IMR-90 (cell line): ENCODE measurements around the gene NSL1. TPM values are rescaled to one million over a fixed set of nuclear protein-coding genes. Genes with fewer than 3 reads are reported as not detected.

ENCODE experiments used
- ATAC-seq: fragments of 200-7000 bp; cut with Tn5 transposase; 2 replicates; pipeline ENCODE4 v1.9.1; 2020; ENCODE audit warnings: low read depth, mild to moderate bottlenecking, moderate library complexity
- BruUV-seq: library from RNA; stranded (reverse); fragments of 400-500 nt; replicated peaks from 2 replicates; lab custom pipeline; 2021; lab: Mats Ljungman, UMichigan
- CTCF ChIA-PET: fragments of 300-600 bp; formaldehyde crosslinking; extraction: SDS; loops from one replicate; lab custom pipeline; 2021; ENCODE audit warnings: antibody characterized with exemption; lab: Yijun Ruan, JAX
- POLR2A ChIA-PET: fragments of 300-600 bp; sonication (Branson Sonifier 250); formaldehyde crosslinking; loops from one replicate; lab custom pipeline; 2022; ENCODE audit warnings: antibody characterized with exemption; ENCODE audit not compliant: unreplicated experiment; lab: Charles Lee
- DNase-seq: peaks from one replicate; pipeline ENCODE4 v3.0.0; 2013
- H2AFZ ChIP-seq: replicated peaks from 2 replicates; pipeline ENCODE3; 2013; ENCODE audit warnings: low read length, mild to moderate bottlenecking; ENCODE audit not compliant: poor library complexity
- H2AK5ac ChIP-seq: 2 replicates; pipeline ENCODE4 v1.6.1; 2013; ENCODE audit warnings: low read depth, low read length, inconsistent platforms
- H2AK9ac ChIP-seq: replicated peaks from 2 replicates; pipeline ENCODE3; 2013; ENCODE audit warnings: mild to moderate bottlenecking, low read depth, low read length, moderate library complexity; ENCODE audit not compliant: poor library complexity
- H2BK120ac ChIP-seq: 2 replicates; pipeline ENCODE4 v1.6.1; 2013; ENCODE audit warnings: low read depth, low read length, inconsistent platforms
- H2BK15ac ChIP-seq: 3 replicates; pipeline ENCODE4 v1.6.1; 2013; ENCODE audit warnings: low read depth, low read length, inconsistent platforms
- H2BK20ac ChIP-seq: 2 replicates; pipeline ENCODE4 v1.6.1; 2013; ENCODE audit warnings: low read depth, mild to moderate bottlenecking, inconsistent platforms, low read length, moderate library complexity
- H2BK5ac ChIP-seq: 2 replicates; pipeline ENCODE4 v1.6.1; 2013; ENCODE audit warnings: mild to moderate bottlenecking, low read depth, low read length, inconsistent platforms; ENCODE audit not compliant: poor library complexity, severe bottlenecking
- H3K14ac ChIP-seq: replicated peaks from 2 replicates; pipeline ENCODE4 v1.6.1; 2013; ENCODE audit warnings: low read depth, low read length, inconsistent platforms
- H3K18ac ChIP-seq: 2 replicates; pipeline ENCODE4 v1.6.1; 2013; ENCODE audit warnings: low read depth, low read length, control low read depth
- H3K23ac ChIP-seq: 2 replicates; pipeline ENCODE4 v1.6.1; 2013; ENCODE audit warnings: low read depth, low read length, inconsistent platforms
- H3K27ac ChIP-seq: 2 replicates; pipeline ENCODE4 v1.5.1; 2013; ENCODE audit warnings: mild to moderate bottlenecking, control low read depth, low read length; ENCODE audit not compliant: insufficient read depth
- H3K27me3 ChIP-seq: 2 replicates; pipeline ENCODE4 v1.6.1; 2013; ENCODE audit warnings: low read length; ENCODE audit not compliant: control insufficient read depth, insufficient read depth
- H3K36me3 ChIP-seq: 2 replicates; pipeline ENCODE4 v1.6.1; 2013; ENCODE audit warnings: low read length, mixed read lengths; ENCODE audit not compliant: control insufficient read depth, insufficient read depth
- H3K4ac ChIP-seq: 2 replicates; pipeline ENCODE4 v1.6.1; 2013; ENCODE audit warnings: low read depth, low read length, inconsistent platforms
- H3K4me1 ChIP-seq: 2 replicates; pipeline ENCODE4 v1.6.1; 2013; ENCODE audit warnings: low read length, mixed read lengths; ENCODE audit not compliant: control insufficient read depth, insufficient read depth
- H3K4me2 ChIP-seq: 2 replicates; pipeline ENCODE4 v1.6.1; 2013; ENCODE audit warnings: low read depth, mild to moderate bottlenecking, control low read depth, low read length, moderate library complexity
- H3K4me3 ChIP-seq: 2 replicates; pipeline ENCODE4 v1.5.1; 2013; ENCODE audit warnings: low read depth, mild to moderate bottlenecking, control low read depth, low read length, moderate library complexity; ENCODE audit not compliant: insufficient read depth
- H3K56ac ChIP-seq: 2 replicates; pipeline ENCODE4 v1.6.1; 2013; ENCODE audit warnings: low read length, inconsistent platforms; ENCODE audit not compliant: insufficient read depth; ENCODE audit errors: extremely low read depth
- H3K79me1 ChIP-seq, 2 experiments: 2 replicates each; pipeline ENCODE4 v1.6.1; 2013; ENCODE audit warnings: low read length in 2 of 2, inconsistent platforms in 1 of 2, low read depth in 1 of 2
- H3K9ac ChIP-seq: 2 replicates; pipeline ENCODE4 v1.6.1; 2013; ENCODE audit warnings: low read depth, low read length, control low read depth
- H3K9me1 ChIP-seq: 2 replicates; pipeline ENCODE4 v1.6.1; 2013; ENCODE audit warnings: low read length, inconsistent platforms; ENCODE audit not compliant: insufficient read depth
- H3K9me3 ChIP-seq: 2 replicates; pipeline ENCODE4 v1.6.1; 2013; ENCODE audit warnings: low read length; ENCODE audit not compliant: control insufficient read depth, insufficient read depth
- H4K20me1 ChIP-seq: 2 replicates; pipeline ENCODE4 v1.6.1; 2013; ENCODE audit warnings: low read length, inconsistent platforms; ENCODE audit not compliant: insufficient read depth
- H4K5ac ChIP-seq: 2 replicates; pipeline ENCODE4 v1.6.1; 2013; ENCODE audit warnings: mild to moderate bottlenecking, low read depth, low read length, control low read depth
- H4K8ac ChIP-seq, 2 experiments: 2 replicates each; pipeline ENCODE4 v1.6.1; 2013; ENCODE audit warnings: low read depth in 2 of 2, low read length in 2 of 2, control low read depth in 1 of 2, inconsistent platforms in 1 of 2
- H4K91ac ChIP-seq: 2 replicates; pipeline ENCODE4 v1.6.1; 2013; ENCODE audit warnings: low read depth, low read length, inconsistent platforms; ENCODE audit not compliant: insufficient read depth
- BHLHE40 ChIP-seq: fragments of 150-350 bp; IDR thresholded peaks from 2 replicates; pipeline ENCODE4 v1.6.1; 2016; ENCODE audit warnings: mild to moderate bottlenecking, low read depth, low read length
- CEBPB ChIP-seq: IDR thresholded peaks from 2 replicates; pipeline ENCODE4 v1.6.1; 2012; ENCODE audit warnings: low read depth, low read length, improper control_type of control experiment
- CHD1 ChIP-seq: IDR thresholded peaks from 2 replicates; pipeline ENCODE4 v1.6.1; 2012; ENCODE audit warnings: low read depth, low read length, improper control_type of control experiment
- FOS ChIP-seq: fragments of 150-350 bp; IDR thresholded peaks from 2 replicates; pipeline ENCODE4 v1.6.1; 2016; ENCODE audit warnings: low read depth, low read length
- NFE2L2 ChIP-seq: fragments of 150-350 bp; IDR thresholded peaks from 2 replicates; pipeline ENCODE4 v1.6.1; 2016; ENCODE audit warnings: low read depth, mild to moderate bottlenecking, low read length
- RFX5 ChIP-seq: IDR thresholded peaks from 2 replicates; pipeline ENCODE4 v1.8.0; 2012; ENCODE audit warnings: low read depth, mild to moderate bottlenecking, low read length, moderate library complexity
- WGBS, 2 experiments: methylation state at CpG; one replicate each; pipeline versions ENCODE4 v1.1.5 to v1.1.7; 2013; ENCODE audit warnings: missing lambda C conversion rate in 2 of 2; ENCODE audit not compliant: insufficient read length in 1 of 2; ENCODE audit errors: extremely low coverage in 2 of 2; 5-methylcytosine and 5-hydroxymethylcytosine counted together
- dilution Hi-C: fragments of 300-500 bp; cut with HindIII; formaldehyde crosslinking; loops from one replicate; pipeline ENCODE4 v1.14.3; 2018; ENCODE audit warnings: low sequenced_read_pairs; ENCODE audit not compliant: unreplicated experiment
- in situ Hi-C: fragments of 300-500 bp; cut with MboI; formaldehyde crosslinking; loops from 3 replicates; pipeline ENCODE4 v1.14.3; 2019; ENCODE audit warnings: low sequenced_read_pairs, inconsistent platforms, mixed read lengths
- intact Hi-C: fragments of 100-400 bp; cut with micrococcal nuclease; formaldehyde crosslinking; loops from 2 replicates; pipeline ENCODE4 v1.10.0; 2022
- polyA plus RNA-seq, 3 experiments: library from polyadenylated mRNA; depleted of rRNA; stranded (reverse); fragments of >200 nt; gene quantifications; 2 replicates each; pipeline ENCODE4 v1.2.3, GENCODE V29; 2012; ENCODE audit warnings: low replicate concordance in 1 of 3
- total RNA-seq: library from RNA; depleted of rRNA; stranded (reverse); fragments of >200 nt; gene quantifications from 2 replicates; pipeline ENCODE4 v1.2.3, GENCODE V29; 2012
- TF ChIP-seq, protein P1 (sequence below): conservative IDR thresholded peaks from 2 replicates; pipeline ENCODE4 v1.5.1; 2012; ENCODE audit warnings: mild to moderate bottlenecking, low read depth, low read length, improper control_type of control experiment

Gene NSL1
- total and polyA plus RNA-seq, 2 of the 4 experiments (the other 2 are of a cell fraction), result 19.1 to 42.5 TPM

DNA sequence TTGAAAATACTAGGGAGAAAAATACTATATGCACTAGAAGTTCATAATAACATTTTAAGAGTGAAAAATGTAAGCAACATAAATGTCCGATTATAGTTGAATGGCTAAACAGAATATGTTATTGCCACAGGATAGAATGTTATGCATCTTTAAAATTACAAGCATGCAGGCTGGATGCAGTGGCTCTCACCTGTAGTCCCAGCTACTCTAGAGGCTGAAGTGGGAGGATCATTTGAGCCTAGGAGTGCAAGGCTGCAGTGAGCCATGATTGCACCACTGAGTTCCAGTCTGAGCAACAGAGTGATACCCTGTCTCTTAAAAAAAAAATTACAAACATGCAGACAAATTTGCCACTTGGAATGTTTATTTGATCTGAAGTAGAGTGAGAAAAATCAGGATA lies 88.9 kb downstream of the NSL1 start:
- Histone ChIP-seq H3K36me3 (no peaks in the 10 kb centered on the region), H4K20me1 (no peaks in the 10 kb centered on the region), H2AK9ac (no peak overlapping the region), H3K9ac (no peak overlapping the region), H3K18ac (no peak overlapping the region), H2AFZ (no peak overlapping the region), H3K56ac (no peak overlapping the region), H3K4ac (no peak overlapping the region), H3K14ac (no peak overlapping the region), H3K27me3 (no peaks in the 10 kb centered on the region), H3K4me3 (no peak overlapping the region), H3K9me1 (no peaks in the 10 kb centered on the region), H3K9me3 (no peaks in the 10 kb centered on the region), H3K4me1 (peaks cover 3% of the 10 kb centered on the region; the same call in 1 of the 2 replicates), H4K91ac (no peak overlapping the region), H3K23ac (no peak overlapping the region), H2BK120ac (no peak overlapping the region), H3K4me2 (no peak overlapping the region), H2BK15ac (no peak overlapping the region), H2BK20ac (no peak overlapping the region), H3K27ac (no peak overlapping the region), H4K8ac (no peak overlapping the region), H2AK5ac (no peak overlapping the region), H2BK5ac (no peak overlapping the region), H3K79me1 (no peaks in the 10 kb centered on the region; a peak in 1 of 4 replicates), H4K5ac (no peak overlapping the region)
- no peak for DNase-seq
- TF ChIP-seq NFE2L2 (no peak), FOS (no peak), CHD1 (no peak), CEBPB (no peak), BHLHE40 (no peak), RFX5 (no peak)
- TF ChIP-seq, protein P1, sequence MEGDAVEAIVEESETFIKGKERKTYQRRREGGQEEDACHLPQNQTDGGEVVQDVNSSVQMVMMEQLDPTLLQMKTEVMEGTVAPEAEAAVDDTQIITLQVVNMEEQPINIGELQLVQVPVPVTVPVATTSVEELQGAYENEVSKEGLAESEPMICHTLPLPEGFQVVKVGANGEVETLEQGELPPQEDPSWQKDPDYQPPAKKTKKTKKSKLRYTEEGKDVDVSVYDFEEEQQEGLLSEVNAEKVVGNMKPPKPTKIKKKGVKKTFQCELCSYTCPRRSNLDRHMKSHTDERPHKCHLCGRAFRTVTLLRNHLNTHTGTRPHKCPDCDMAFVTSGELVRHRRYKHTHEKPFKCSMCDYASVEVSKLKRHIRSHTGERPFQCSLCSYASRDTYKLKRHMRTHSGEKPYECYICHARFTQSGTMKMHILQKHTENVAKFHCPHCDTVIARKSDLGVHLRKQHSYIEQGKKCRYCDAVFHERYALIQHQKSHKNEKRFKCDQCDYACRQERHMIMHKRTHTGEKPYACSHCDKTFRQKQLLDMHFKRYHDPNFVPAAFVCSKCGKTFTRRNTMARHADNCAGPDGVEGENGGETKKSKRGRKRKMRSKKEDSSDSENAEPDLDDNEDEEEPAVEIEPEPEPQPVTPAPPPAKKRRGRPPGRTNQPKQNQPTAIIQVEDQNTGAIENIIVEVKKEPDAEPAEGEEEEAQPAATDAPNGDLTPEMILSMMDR, result no peak
- no TSS peak for BruUV-seq
- CTCF ChIA-PET, result no interaction called here
- in situ Hi-C loops (no loop called here), dilution Hi-C loops (no loop called here), intact Hi-C loops (loop anchor here (5.0 kb wide), 1 partner anchor 90 kb away; no protein-coding TSS in a partner anchor)
- ATAC-seq, result no peak
- WGBS, 2 experiments, result no CpG with 5 or more reads among the region's 1 CpG
- POLR2A ChIA-PET, result no interaction called here
